A549 (cell line): ENCODE data around the gene ADM2. TPM values are rescaled to one million over a fixed set of nuclear protein-coding genes. Genes with fewer than 3 reads are reported as not detected.
A peak's percentile ranks its signal among the peaks of the same experiment; 100 is the strongest.

ENCODE experiments used
- ATAC-seq, 2 experiments: fragments of 200-7000 bp in 1 of 2; fragments of >200 bp in 1 of 2; cut with Nextera tagmentation in 1 of 2; cut with Tn5 transposase in 1 of 2; 3 replicates each; pipeline versions ENCODE4 v1.8.0 to v1.9.1; 2018 to 2020; ENCODE audit warnings: mild to moderate bottlenecking in 1 of 2, moderate library complexity in 1 of 2
- CTCF ChIA-PET: fragments of 300-600 bp; sonication (Branson Sonifier 250); formaldehyde crosslinking; extraction: SDS; loops from one replicate; lab custom pipeline; 2021; ENCODE audit warnings: antibody characterized with exemption, inconsistent platforms; lab: Yijun Ruan, JAX
- POLR2A ChIA-PET: fragments of 350-600 bp; formaldehyde crosslinking; extraction: SDS; loops from one replicate; lab custom pipeline; 2021; ENCODE audit warnings: antibody characterized with exemption, inconsistent platforms; lab: Yijun Ruan, JAX
- DNase-seq, 2 experiments: peaks; one replicate each; pipeline versions ENCODE4 v3.0.0 to v3.0.0-alpha.2; 2011 to 2016; ENCODE audit warnings: low read depth in 1 of 2, low spot score in 1 of 2
- FAIRE-seq: peaks from 2 replicates; lab custom pipeline; 2011; peaks lifted over from hg19 to GRCh38; lab: Jason Lieb, UNC
- H3K27ac ChIP-seq, 2 experiments: fragments of >200 bp; sonication (Bioruptor Twin); formaldehyde crosslinking; 3 replicates each; pipeline ENCODE4 v1.5.1; 2016 to 2017
- H3K4me1 ChIP-seq: fragments of >200 bp; sonication (Bioruptor Twin); formaldehyde crosslinking; 3 replicates; pipeline ENCODE4 v1.6.1; 2016
- H3K4me2 ChIP-seq: fragments of >200 bp; sonication (Bioruptor Twin); formaldehyde crosslinking; 3 replicates; pipeline ENCODE4 v1.6.1; 2016
- H3K4me3 ChIP-seq: fragments of >200 bp; sonication (Bioruptor Twin); formaldehyde crosslinking; 3 replicates; pipeline ENCODE4 v1.5.1; 2016
- H3K9me3 ChIP-seq: fragments of >200 bp; sonication (Bioruptor Twin); formaldehyde crosslinking; 3 replicates; pipeline ENCODE4 v1.6.1; 2016
- ATOH8 ChIP-seq: fragments of 250-450 bp; sonication (Bioruptor Pico); IDR thresholded peaks from 2 replicates; pipeline ENCODE4 v1.5.0; 2020; ENCODE audit warnings: low read depth, mild to moderate bottlenecking, moderate library complexity
- BCL3 ChIP-seq: fragments of >200 bp; sonication (Bioruptor Twin); formaldehyde crosslinking; IDR thresholded peaks from 3 replicates; pipeline ENCODE4 v1.6.1; 2016
- BHLHE40 ChIP-seq: IDR thresholded peaks from 2 replicates; pipeline ENCODE4 v1.6.1; 2012; ENCODE audit warnings: low read depth, low read length, inconsistent platforms
- CBX2 ChIP-seq: fragments of 200-600 bp; sonication (generic); IDR thresholded peaks from 2 replicates; pipeline ENCODE4 v1.6.1; 2016; ENCODE audit warnings: low read depth, mild to moderate bottlenecking, borderline replicate concordance
- CEBPB ChIP-seq, 2 experiments: fragments of >200 bp in 1 of 2; sonication (Bioruptor Twin) in 1 of 2; formaldehyde crosslinking in 1 of 2; IDR thresholded peaks; 2 replicates each; pipeline ENCODE4 v1.6.1; 2012 to 2016
- CHD4 ChIP-seq: fragments of 200-600 bp; sonication (generic); IDR thresholded peaks from 2 replicates; pipeline ENCODE4 v1.6.1; 2016; ENCODE audit warnings: antibody characterized with exemption, mild to moderate bottlenecking, borderline replicate concordance
- CTCF ChIP-seq: fragments of >200 bp; sonication (Bioruptor Twin); formaldehyde crosslinking; IDR thresholded peaks from 3 replicates; pipeline ENCODE4 v1.5.1; 2016
- E2F6 ChIP-seq: IDR thresholded peaks from 2 replicates; pipeline ENCODE4 v1.6.1; 2012; ENCODE audit warnings: low read depth, borderline replicate concordance
- FOSB ChIP-seq: fragments of 250-450 bp; sonication (Bioruptor Pico); IDR thresholded peaks from 2 replicates; pipeline ENCODE4 v1.5.0; 2020; ENCODE audit warnings: mild to moderate bottlenecking, moderate library complexity
- FOSL2 ChIP-seq, 2 experiments: fragments of 450-650 bp in 1 of 2; fragments of >200 bp in 1 of 2; sonication (Bioruptor Twin) in 1 of 2; formaldehyde crosslinking; IDR thresholded peaks; 2 replicates each; pipeline versions ENCODE4 v1.5.0 to v1.6.1; 2016 to 2020; ENCODE audit warnings: mild to moderate bottlenecking in 1 of 2, moderate library complexity in 1 of 2
- GATA3 ChIP-seq: IDR thresholded peaks from 2 replicates; pipeline ENCODE4 v1.6.1; 2012; ENCODE audit warnings: borderline replicate concordance
- HMGXB4 ChIP-seq: fragments of 250-450 bp; sonication (Bioruptor Pico); IDR thresholded peaks from 2 replicates; pipeline ENCODE4 v1.5.0; 2021; ENCODE audit warnings: mild to moderate bottlenecking, moderate library complexity, borderline replicate concordance
- HOXB5 ChIP-seq: fragments of 250-450 bp; sonication (Bioruptor Pico); IDR thresholded peaks from 2 replicates; pipeline ENCODE4 v1.5.0; 2020; ENCODE audit warnings: mild to moderate bottlenecking, moderate library complexity
- JUN ChIP-seq, 2 experiments: fragments of >200 bp; sonication (Bioruptor Twin); formaldehyde crosslinking; IDR thresholded peaks; 2 replicates in 1 of 2; 3 replicates in 1 of 2; pipeline ENCODE4 v1.6.1; 2016 to 2017
- KDM1A ChIP-seq: fragments of 200-600 bp; sonication (generic); IDR thresholded peaks from 2 replicates; pipeline ENCODE4 v1.6.1; 2016; ENCODE audit warnings: low read depth, mild to moderate bottlenecking
- MAX ChIP-seq: IDR thresholded peaks from 2 replicates; pipeline ENCODE4 v1.6.1; 2012
- NPAS2 ChIP-seq: fragments of 250-450 bp; sonication (Bioruptor Pico); IDR thresholded peaks from 2 replicates; pipeline ENCODE4 v1.8.0; 2022; ENCODE audit warnings: mild to moderate bottlenecking, moderate library complexity, borderline replicate concordance
- PHF8 ChIP-seq: fragments of 200-600 bp; sonication (generic); IDR thresholded peaks from 2 replicates; pipeline ENCODE4 v1.6.1; 2016; ENCODE audit warnings: low read depth, mild to moderate bottlenecking, antibody characterized with exemption, moderate library complexity, borderline replicate concordance
- POLR2A ChIP-seq: IDR thresholded peaks from 2 replicates; pipeline ENCODE4 v1.6.1; 2012; ENCODE audit warnings: mild to moderate bottlenecking, low read length
- RFX5 ChIP-seq: fragments of 450-650 bp; IDR thresholded peaks from 2 replicates; pipeline ENCODE4 v1.7.1; 2014; ENCODE audit warnings: antibody characterized with exemption, mild to moderate bottlenecking, moderate library complexity
- SMC3 ChIP-seq: fragments of >200 bp; sonication (Bioruptor Twin); formaldehyde crosslinking; IDR thresholded peaks from 3 replicates; pipeline ENCODE4 v1.6.1; 2018; ENCODE audit warnings: inconsistent platforms
- SREBF2 ChIP-seq: fragments of 450-650 bp; IDR thresholded peaks from 2 replicates; pipeline ENCODE4 v1.6.1; 2014; ENCODE audit warnings: mild to moderate bottlenecking, moderate library complexity
- TFCP2L1 ChIP-seq: fragments of 250-450 bp; sonication (Bioruptor Pico); IDR thresholded peaks from 2 replicates; pipeline ENCODE4 v1.5.0; 2021; ENCODE audit warnings: mild to moderate bottlenecking
- USF2 ChIP-seq: fragments of 450-650 bp; IDR thresholded peaks from 2 replicates; pipeline ENCODE4 v1.6.1; 2014; ENCODE audit warnings: antibody characterized with exemption
- ZFP36 ChIP-seq: fragments of 450-650 bp; IDR thresholded peaks from 2 replicates; pipeline ENCODE4 v1.6.1; 2014; ENCODE audit warnings: borderline replicate concordance; ENCODE audit not compliant: partially characterized antibody
- ZNF302 ChIP-seq: fragments of 250-450 bp; sonication (Bioruptor Pico); IDR thresholded peaks from 2 replicates; pipeline ENCODE4 v1.9.0; 2021; ENCODE audit warnings: inconsistent platforms, mild to moderate bottlenecking, moderate library complexity
- WGBS: methylation state at CpG from one replicate; pipeline ENCODE4 v1.1.6; 2017; ENCODE audit errors: missing lambda C conversion rate; 5-methylcytosine and 5-hydroxymethylcytosine counted together
- polyA plus RNA-seq, 4 experiments: library from polyadenylated mRNA; depleted of rRNA in 3 of 4; stranded (reverse); fragments of >200 nt; fragmentation: RNase III in 1 of 4; extraction: RNeasy Plus Mini Kit Qiagen cat#74134 plus additional on column Dnase treatment in 1 of 4; gene quantifications; 2 replicates in 3 of 4; 3 replicates in 1 of 4; pipeline ENCODE4 v1.2.3, GENCODE V29; 2011 to 2017

The ADM2 gene
- polyA plus RNA-seq, 2 of the 4 experiments (the other 2 are of a cell fraction), result 0.50 to 1.1 TPM

GRCh38 chr22:50529897-50530579 is 48.7 kb downstream of the ADM2 start, which contains the start of gene TYMP:
TSS of gene TYMP (minus strand) at chr22:50530012. CDS start at chr22:50529709, 303 bp downstream.
- DNase-seq (peak; percentile 54 to 89), FAIRE-seq (no peak), ATAC-seq (peak; percentile 20 to 38; a peak in 5 of 6 replicates)
- peak within 1 kb of the TSS; percentile 64 for H3K4me3 ChIP-seq
- H3K27ac ChIP-seq, result peak within 1 kb of the TSS; percentile 95 to 98
- H3K4me2 ChIP-seq, result peak within 1 kb of the TSS; percentile 92
- CTCF ChIA-PET, result interaction anchor here (2.0 to 3.0 kb wide), 2 partner anchors 33 to 90 kb away, joined by 4 to 19 read pairs; partner anchors contain the start of gene SYCE3
- peaks cover 29% of the 10 kb centered on the region for H3K4me1 ChIP-seq
- no peaks in the 10 kb centered on the region for H3K9me3 ChIP-seq
- TF ChIP-seq ZNF302 (CRISPR knock-in tag), result no peak
- TF ChIP-seq TFCP2L1 (CRISPR knock-in tag), result no peak
- TF ChIP-seq CTCF, result no peak
- TF ChIP-seq CEBPB (IDR thresholded peaks at IDR 0.05), result peak in 1 of 2 experiments; percentile 20; a peak in 1 of 4 replicates
- TF ChIP-seq FOSL2 (IDR thresholded peaks at IDR 0.05), result no peak
- no peak for TF ChIP-seq FOSL2 (CRISPR knock-in tag; IDR thresholded peaks at IDR 0.05)
- peak; percentile 42 for TF ChIP-seq POLR2A
- no peak for TF ChIP-seq PHF8
- no peak for TF ChIP-seq FOSB
- TF ChIP-seq NPAS2 (CRISPR knock-in tag), result peak; percentile 78; the same call in 1 of the 2 replicates
- peak; percentile 92 for TF ChIP-seq MAX
- TF ChIP-seq JUN (IDR thresholded peaks at IDR 0.05), result peak in 1 of 2 experiments; percentile 73; a peak in 4 of 5 replicates
- no peak; the same call in 1 of the 2 replicates for TF ChIP-seq GATA3
- TF ChIP-seq HMGXB4, result no peak
- peak; percentile 76 for TF ChIP-seq E2F6
- TF ChIP-seq USF2, result no peak
- no peak for TF ChIP-seq ATOH8 (CRISPR knock-in tag)
- no peak for TF ChIP-seq ZFP36
- TF ChIP-seq SREBF2, result no peak
- no peak for TF ChIP-seq CHD4
- TF ChIP-seq BHLHE40, result no peak
- TF ChIP-seq KDM1A, result no peak
- no peak for TF ChIP-seq HOXB5
- TF ChIP-seq RFX5, result no peak
- no peak for TF ChIP-seq CBX2
- peak; percentile 72; the same call in 2 of the 3 replicates for TF ChIP-seq BCL3
- TF ChIP-seq SMC3, result no peak
- POLR2A ChIA-PET, result interaction anchor here (1.0 kb wide), 3 partner anchors 20 to 52 kb away, joined by 3 to 4 read pairs (median 3); partner anchors contain the start of genes CHKB, LMF2 and NCAPH2
- no CpG with 5 or more reads among the region's 92 CpGs for WGBS
